Neural crest cell (in vitro differentiated cells): ENCODE results near the gene SLC25A21. TPM values are rescaled to one million over a fixed set of nuclear protein-coding genes. Genes with fewer than 3 reads are reported as not detected.
"Not testable (repeated sequence)": the region's sequence is repeated elsewhere in the genome, so short reads cannot be mapped to it uniquely, and the experiment has no call there.

Experiments
- DNase-seq: peaks from one replicate; pipeline ENCODE4 v3.0.0; 2021; ENCODE audit warnings: low read depth, mixed read lengths, low spot score
- H3K27ac Mint-ChIP-seq: one replicate; pipeline ENCODE4 v1.8.0; 2021; ENCODE audit warnings: mild to moderate bottlenecking, mixed read lengths; ENCODE audit not compliant: unreplicated experiment
- H3K27me3 Mint-ChIP-seq: 2 replicates; pipeline ENCODE4 v1.8.0; 2021; ENCODE audit warnings: low read depth, mild to moderate bottlenecking, mixed read lengths
- H3K36me3 Mint-ChIP-seq: 2 replicates; pipeline ENCODE4 v1.8.0; 2021; ENCODE audit warnings: low read depth, mild to moderate bottlenecking, mixed read lengths
- H3K4me1 Mint-ChIP-seq: 2 replicates; pipeline ENCODE4 v1.8.0; 2021; ENCODE audit warnings: mixed read lengths
- H3K4me3 Mint-ChIP-seq: one replicate; pipeline ENCODE4 v1.8.0; 2021; ENCODE audit warnings: mild to moderate bottlenecking, mixed read lengths
- H3K9me3 Mint-ChIP-seq: 2 replicates; pipeline ENCODE4 v1.8.0; 2021; ENCODE audit warnings: mixed read lengths
- CTCF ChIP-seq: fragments of 200-600 bp; sonication (generic); conservative IDR thresholded peaks from 2 replicates; pipeline ENCODE4 v1.5.0; 2021; ENCODE audit warnings: antibody characterized with exemption, mild to moderate bottlenecking
- total RNA-seq: library from RNA; stranded (reverse); gene quantifications from 2 replicates; pipeline ENCODE4 v1.2.1, GENCODE V29; 2021

Gene SLC25A21
- total RNA-seq, 1 donor from 2014 or later, result 2.2 TPM

- Mint-ChIP-seq H3K36me3 (no peaks in the 10 kb centered on the region), H3K27me3 (no peaks in the 10 kb centered on the region), H3K9me3 (no peaks in the 10 kb centered on the region), H3K4me3 (no peak overlapping the region), H3K4me1 (no peaks in the 10 kb centered on the region), H3K27ac (no peak overlapping the region)
- no peak for TF ChIP-seq CTCF
- no peak for DNase-seq
Observed at GRCh38 chr14:36988568-36988967, 183.8 kb downstream of the SLC25A21 start.

DNA sequence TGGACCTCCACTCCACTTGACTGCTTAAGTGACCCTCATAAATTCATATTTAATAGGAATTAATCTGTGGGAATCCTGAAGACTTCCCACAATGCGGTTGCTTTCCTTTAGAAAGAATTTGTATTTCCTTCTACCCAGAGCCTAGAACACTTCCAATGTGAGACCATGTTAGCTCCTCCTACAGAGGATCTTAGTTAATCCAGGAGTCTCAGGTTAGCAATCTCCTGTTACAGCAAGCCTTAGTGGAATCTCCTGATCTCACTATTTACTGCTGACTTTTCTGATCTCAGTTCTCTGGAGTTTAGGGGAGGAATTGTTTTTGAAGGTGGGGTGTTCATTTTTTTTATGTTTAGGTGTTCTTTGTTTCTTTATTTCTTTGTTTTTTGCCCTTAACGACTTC is 186.0 kb downstream of the SLC25A21 start:
- H3K4me3 Mint-ChIP-seq, result no peak overlapping the region
- no peak for TF ChIP-seq CTCF
- H3K27me3 Mint-ChIP-seq, result no peaks in the 10 kb centered on the region
- no peaks in the 10 kb centered on the region for H3K9me3 Mint-ChIP-seq
- no peak overlapping the region for H3K27ac Mint-ChIP-seq
- no peak for DNase-seq
- no peaks in the 10 kb centered on the region for H3K36me3 Mint-ChIP-seq
- H3K4me1 Mint-ChIP-seq, result no peaks in the 10 kb centered on the region

GRCh38 chr14:36981832-36982529 is 190.4 kb downstream of the SLC25A21 start:
- Mint-ChIP-seq H3K27me3 (no peaks in the 10 kb centered on the region), H3K36me3 (no peaks in the 10 kb centered on the region), H3K4me1 (no peaks in the 10 kb centered on the region), H3K4me3 (no peak overlapping the region), H3K27ac (no peak overlapping the region), H3K9me3 (peaks cover 3% of the 10 kb centered on the region)
- TF ChIP-seq CTCF, result no peak
- no peak for DNase-seq

DNA sequence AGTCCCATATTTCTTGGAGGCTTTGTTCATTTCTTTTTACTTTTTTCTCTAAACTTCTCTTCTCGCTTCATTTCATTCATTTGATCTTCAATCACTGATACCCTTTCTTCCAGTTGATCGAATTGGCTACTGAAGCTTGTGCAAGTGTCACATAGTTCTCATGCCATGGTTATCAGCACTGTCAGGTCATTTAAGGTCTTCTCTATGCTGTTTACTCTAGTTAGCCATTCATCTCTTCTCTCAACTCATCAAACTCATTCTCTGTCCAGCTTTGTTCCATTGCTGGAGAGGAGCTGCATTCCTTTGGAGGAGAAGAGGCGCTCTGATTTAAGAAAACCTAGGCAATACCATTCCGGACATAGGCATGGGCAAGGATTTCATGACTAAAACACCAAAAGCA is 192.0 kb downstream of the SLC25A21 start:
- not testable (repeated sequence) for H3K4me3 Mint-ChIP-seq, H3K36me3 Mint-ChIP-seq, H3K4me1 Mint-ChIP-seq, DNase-seq, H3K27ac Mint-ChIP-seq, H3K27me3 Mint-ChIP-seq, H3K9me3 Mint-ChIP-seq

- Mint-ChIP-seq H3K9me3 (peaks cover 3% of the 10 kb centered on the region), H3K27ac (no peak overlapping the region), H3K27me3 (no peaks in the 10 kb centered on the region), H3K4me3 (no peak overlapping the region), H3K4me1 (no peaks in the 10 kb centered on the region), H3K36me3 (no peaks in the 10 kb centered on the region)
- TF ChIP-seq CTCF, result no peak
- no peak for DNase-seq
Observed at GRCh38 chr14:36979863-36980262, 192.5 kb downstream of the SLC25A21 start.

DNA sequence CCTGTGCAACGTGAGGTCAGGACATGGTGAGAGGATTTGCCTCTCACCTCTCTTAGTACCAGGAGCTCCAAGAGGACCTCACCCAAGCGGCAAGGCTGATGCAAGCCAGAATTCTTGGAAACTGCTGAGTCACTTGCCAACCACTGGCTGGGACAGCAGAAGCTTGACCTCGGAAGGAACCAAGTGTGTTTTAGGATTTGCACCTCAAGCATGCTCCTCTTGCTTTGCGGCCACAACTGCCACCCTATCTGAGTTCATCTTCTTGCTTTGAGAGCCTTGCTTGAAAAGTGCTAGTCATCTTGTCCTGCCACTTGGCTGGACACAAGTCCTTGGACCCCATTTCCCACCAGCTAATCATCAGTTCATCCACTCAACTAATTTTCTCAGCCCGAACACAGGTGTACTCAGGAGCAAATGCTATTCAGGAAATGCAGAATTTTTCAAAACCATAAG is 195.8 kb downstream of the SLC25A21 start:
- no peak overlapping the region for H3K27ac Mint-ChIP-seq

More for the DNA sequence above, 195.8 kb downstream of the SLC25A21 start:
- Mint-ChIP-seq H3K4me1 (no peaks in the 10 kb centered on the region), H3K9me3 (peaks cover 3% of the 10 kb centered on the region), H3K4me3 (no peak overlapping the region), H3K36me3 (no peaks in the 10 kb centered on the region), H3K27me3 (no peaks in the 10 kb centered on the region)
- no peak for TF ChIP-seq CTCF
- no peak for DNase-seq
